Panc1 (cell line): ENCODE results near the gene PLA2G1B. TPM values are rescaled to one million over a fixed set of nuclear protein-coding genes. Genes with fewer than 3 reads are reported as not detected.

ENCODE experiments used
- ATAC-seq: fragments of 200-7000 bp; cut with Tn5 transposase; 2 replicates; pipeline ENCODE4 v1.9.1; 2020; ENCODE audit warnings: mild to moderate bottlenecking, moderate library complexity
- BruUV-seq: library from RNA; stranded (reverse); fragments of 400-500 nt; replicated peaks from 2 replicates; lab custom pipeline; 2021; lab: Mats Ljungman, UMichigan
- CTCF ChIA-PET: fragments of 300-600 bp; sonication (Branson Sonifier 250); formaldehyde crosslinking; loops from one replicate; lab custom pipeline; 2022; ENCODE audit warnings: antibody characterized with exemption; lab: Charles Lee
- POLR2A ChIA-PET: fragments of 300-600 bp; sonication (Branson Sonifier 250); formaldehyde crosslinking; loops from one replicate; lab custom pipeline; 2022; ENCODE audit warnings: antibody characterized with exemption; lab: Charles Lee
- DNase-seq: peaks from one replicate; pipeline ENCODE4 v3.0.0-alpha.2; 2010; ENCODE audit warnings: low read depth, low spot score
- H3K27ac ChIP-seq: 2 replicates; pipeline ENCODE4 v1.5.1; 2011; ENCODE audit warnings: mild to moderate bottlenecking, low read length, inconsistent platforms
- H3K27me3 ChIP-seq: fragments of 200-500 bp; sonication (Bioruptor generic); 2 replicates; pipeline ENCODE4 v1.6.0; 2014; ENCODE audit warnings: low read length, inconsistent platforms; ENCODE audit not compliant: control insufficient read depth, insufficient read depth
- H3K36me3 ChIP-seq: fragments of 200-500 bp; sonication (Bioruptor generic); 2 replicates; pipeline ENCODE4 v1.5.1; 2014; ENCODE audit warnings: inconsistent platforms, mild to moderate bottlenecking, low read length, moderate library complexity; ENCODE audit not compliant: control insufficient read depth, insufficient read depth
- H3K4me1 ChIP-seq: 2 replicates; pipeline ENCODE4 v1.5.1; 2011; ENCODE audit warnings: inconsistent platforms, mild to moderate bottlenecking, low read length, moderate library complexity; ENCODE audit not compliant: control insufficient read depth, insufficient read depth
- H3K4me3 ChIP-seq, 2 experiments: 2 replicates each; pipeline ENCODE4 v1.5.1; 2011 to 2012; ENCODE audit warnings: low read depth in 2 of 2, low read length in 2 of 2, mild to moderate bottlenecking in 2 of 2, inconsistent platforms in 1 of 2, moderate library complexity in 1 of 2
- H3K9me3 ChIP-seq: fragments of 200-500 bp; sonication (Bioruptor generic); 2 replicates; pipeline ENCODE4 v1.5.1; 2014; ENCODE audit warnings: low read depth, mild to moderate bottlenecking, inconsistent platforms, low read length, moderate library complexity; ENCODE audit not compliant: control insufficient read depth, insufficient read depth
- CTCF ChIP-seq: fragments of 450-650 bp; IDR thresholded peaks from 2 replicates; pipeline ENCODE4 v1.5.1; 2017; ENCODE audit warnings: mild to moderate bottlenecking
- POLR2AphosphoS5 ChIP-seq: IDR thresholded peaks from 2 replicates; pipeline ENCODE4 v1.6.1; 2012; ENCODE audit warnings: mild to moderate bottlenecking, low read depth, low read length, moderate library complexity
- SIN3A ChIP-seq: IDR thresholded peaks from 2 replicates; pipeline ENCODE4 v1.6.1; 2012; ENCODE audit warnings: low read depth, mild to moderate bottlenecking, low read length, moderate library complexity, borderline replicate concordance; ENCODE audit not compliant: insufficient read depth
- TCF7L2 ChIP-seq: IDR thresholded peaks from 2 replicates; pipeline ENCODE4 v1.6.1; 2011; ENCODE audit warnings: mild to moderate bottlenecking, low read depth, low read length, inconsistent platforms
- in situ Hi-C: cut with HindIII; loops from 2 replicates; pipeline ENCODE4 v1.10.0; 2016; ENCODE audit warnings: low sequenced_read_pairs, low pct_unique_long_range_greater_than_20kb
- intact Hi-C: fragments of 100-400 bp; cut with micrococcal nuclease; formaldehyde crosslinking; loops from one replicate; pipeline ENCODE4 v1.10.0; 2022; ENCODE audit not compliant: unreplicated experiment
- total RNA-seq: library from RNA; stranded (reverse); gene quantifications from one replicate; pipeline ENCODE4 v1.2.1, GENCODE V29; 2021; ENCODE audit not compliant: unreplicated experiment
- TF ChIP-seq, protein P1 (sequence below), 2 experiments: IDR thresholded peaks; 2 replicates each; pipeline ENCODE4 v1.6.1; 2011 to 2012; ENCODE audit warnings: low read depth in 2 of 2, control low read depth in 1 of 2, low read length in 1 of 2, mild to moderate bottlenecking in 1 of 2, moderate library complexity in 1 of 2; ENCODE audit not compliant: insufficient read depth in 1 of 2

Gene PLA2G1B
- total RNA-seq, 1 experiment from 2014 or later = 0.69 TPM

GRCh38 chr12:120342175-120343038, 14.8 kb upstream of the PLA2G1B start:
- ATAC-seq (no peak), DNase-seq (no peak)
- POLR2A ChIA-PET = no interaction called here
- TF ChIP-seq TCF7L2 = no peak
- TF ChIP-seq SIN3A = no peak
- TF ChIP-seq POLR2AphosphoS5 = no peak
- TF ChIP-seq, protein P1, sequence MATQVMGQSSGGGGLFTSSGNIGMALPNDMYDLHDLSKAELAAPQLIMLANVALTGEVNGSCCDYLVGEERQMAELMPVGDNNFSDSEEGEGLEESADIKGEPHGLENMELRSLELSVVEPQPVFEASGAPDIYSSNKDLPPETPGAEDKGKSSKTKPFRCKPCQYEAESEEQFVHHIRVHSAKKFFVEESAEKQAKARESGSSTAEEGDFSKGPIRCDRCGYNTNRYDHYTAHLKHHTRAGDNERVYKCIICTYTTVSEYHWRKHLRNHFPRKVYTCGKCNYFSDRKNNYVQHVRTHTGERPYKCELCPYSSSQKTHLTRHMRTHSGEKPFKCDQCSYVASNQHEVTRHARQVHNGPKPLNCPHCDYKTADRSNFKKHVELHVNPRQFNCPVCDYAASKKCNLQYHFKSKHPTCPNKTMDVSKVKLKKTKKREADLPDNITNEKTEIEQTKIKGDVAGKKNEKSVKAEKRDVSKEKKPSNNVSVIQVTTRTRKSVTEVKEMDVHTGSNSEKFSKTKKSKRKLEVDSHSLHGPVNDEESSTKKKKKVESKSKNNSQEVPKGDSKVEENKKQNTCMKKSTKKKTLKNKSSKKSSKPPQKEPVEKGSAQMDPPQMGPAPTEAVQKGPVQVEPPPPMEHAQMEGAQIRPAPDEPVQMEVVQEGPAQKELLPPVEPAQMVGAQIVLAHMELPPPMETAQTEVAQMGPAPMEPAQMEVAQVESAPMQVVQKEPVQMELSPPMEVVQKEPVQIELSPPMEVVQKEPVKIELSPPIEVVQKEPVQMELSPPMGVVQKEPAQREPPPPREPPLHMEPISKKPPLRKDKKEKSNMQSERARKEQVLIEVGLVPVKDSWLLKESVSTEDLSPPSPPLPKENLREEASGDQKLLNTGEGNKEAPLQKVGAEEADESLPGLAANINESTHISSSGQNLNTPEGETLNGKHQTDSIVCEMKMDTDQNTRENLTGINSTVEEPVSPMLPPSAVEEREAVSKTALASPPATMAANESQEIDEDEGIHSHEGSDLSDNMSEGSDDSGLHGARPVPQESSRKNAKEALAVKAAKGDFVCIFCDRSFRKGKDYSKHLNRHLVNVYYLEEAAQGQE (IDR thresholded peaks at IDR 0.05; ENCODE audit: insufficient read depth in 1 of 2, low read depth in 2 of 2, low read length in 1 of 2) = no peak
- no peak for TF ChIP-seq CTCF
- H3K27ac ChIP-seq = no peak overlapping the region
- intact Hi-C loops (no loop called here), in situ Hi-C loops (no loop called here)
- H3K4me3 ChIP-seq = no peak overlapping the region
- no peaks in the 10 kb centered on the region for H3K27me3 ChIP-seq
- no peaks in the 10 kb centered on the region for H3K4me1 ChIP-seq
- no peaks in the 10 kb centered on the region for H3K9me3 ChIP-seq
- BruUV-seq = no TSS peak
- H3K36me3 ChIP-seq = no peaks in the 10 kb centered on the region
- CTCF ChIA-PET = interaction anchor here (1.2 kb wide), 1 partner anchor 9 kb away, joined by 3 read pairs; no protein-coding TSS in a partner anchor

DNA sequence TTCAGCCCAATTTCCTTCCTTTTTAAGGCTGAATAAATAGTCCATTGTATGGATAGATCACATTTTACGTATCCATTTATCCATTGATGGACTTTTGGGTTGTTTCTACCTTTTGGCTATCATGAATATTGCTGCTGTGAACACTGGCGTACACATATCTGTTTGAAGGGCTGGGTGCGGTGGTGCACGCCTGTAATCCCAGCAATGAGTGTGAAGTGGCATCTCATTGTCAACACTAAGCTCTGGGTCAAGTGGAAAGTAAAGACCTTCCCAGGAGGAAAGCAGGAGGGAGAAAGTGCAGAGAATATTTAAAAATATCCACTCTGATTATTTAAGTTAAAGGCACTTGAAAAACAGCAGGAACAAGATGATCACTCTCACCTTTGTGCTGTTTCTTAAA, 11.7 kb upstream of the PLA2G1B start:
- in situ Hi-C loops (no loop called here), intact Hi-C loops (no loop called here)
- H3K27me3 ChIP-seq = no peaks in the 10 kb centered on the region
- TF ChIP-seq CTCF = no peak
- no peak for TF ChIP-seq POLR2AphosphoS5
- TF ChIP-seq, protein P1 (IDR thresholded peaks at IDR 0.05; ENCODE audit: insufficient read depth in 1 of 2, low read depth in 2 of 2, low read length in 1 of 2) = no peak
- TF ChIP-seq TCF7L2 = no peak
- no peak for TF ChIP-seq SIN3A
- no TSS peak for BruUV-seq
- no peaks in the 10 kb centered on the region for H3K9me3 ChIP-seq
- no peak for ATAC-seq
- H3K4me1 ChIP-seq = no peaks in the 10 kb centered on the region
- no peaks in the 10 kb centered on the region for H3K36me3 ChIP-seq
- no peak overlapping the region for H3K27ac ChIP-seq
- CTCF ChIA-PET = interaction anchor here (0.7 kb wide), 1 partner anchor 33 kb away, joined by 5 read pairs; no protein-coding TSS in a partner anchor
- no peak overlapping the region for H3K4me3 ChIP-seq
- DNase-seq = no peak
- POLR2A ChIA-PET = no interaction called here
